Activated CD4-positive, alpha-beta T cell treated with anti-CD3 and anti-CD28 coated beads for 4 hours (primary cell): ENCODE results near the gene GALNT2.

Experiments used
- DNase-seq, 2 donors: peaks; one replicate each; pipeline ENCODE4 v3.0.0-alpha.2; 2020

GALNT2 gene

GRCh38 chr1:230194525-230194924 is 127.5 kb downstream of the GALNT2 start:
- DNase-seq = no peak

GRCh38 chr1:230195199-230195598 is 128.2 kb downstream of the GALNT2 start:
- DNase-seq = no peak

DNA sequence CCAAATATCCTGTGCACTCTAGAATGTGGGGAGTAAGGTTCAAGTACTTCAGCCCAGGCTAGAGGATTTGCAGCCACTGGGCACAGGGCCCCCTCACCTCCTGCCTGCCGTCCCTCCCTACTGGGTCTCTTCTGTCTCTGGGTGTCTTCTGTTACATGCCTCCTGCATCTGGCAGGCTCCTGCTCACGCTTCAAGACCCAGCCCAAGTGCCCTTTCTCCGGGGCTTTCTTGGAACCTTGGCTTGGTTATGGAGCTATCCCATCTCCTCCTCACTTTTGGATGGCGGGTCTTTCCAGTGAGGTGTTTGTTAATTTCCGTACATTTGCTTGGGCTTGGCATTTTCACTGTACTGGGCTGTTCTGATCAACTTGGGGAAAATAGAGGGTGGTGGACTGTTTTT is 129.0 kb downstream of the GALNT2 start:
- DNase-seq = no peak

- no peak for DNase-seq
Observed at GRCh38 chr1:230197644-230198567, 130.9 kb downstream of the GALNT2 start.

GRCh38 chr1:230199034-230199433 is 132.0 kb downstream of the GALNT2 start:
- DNase-seq = no peak

DNA sequence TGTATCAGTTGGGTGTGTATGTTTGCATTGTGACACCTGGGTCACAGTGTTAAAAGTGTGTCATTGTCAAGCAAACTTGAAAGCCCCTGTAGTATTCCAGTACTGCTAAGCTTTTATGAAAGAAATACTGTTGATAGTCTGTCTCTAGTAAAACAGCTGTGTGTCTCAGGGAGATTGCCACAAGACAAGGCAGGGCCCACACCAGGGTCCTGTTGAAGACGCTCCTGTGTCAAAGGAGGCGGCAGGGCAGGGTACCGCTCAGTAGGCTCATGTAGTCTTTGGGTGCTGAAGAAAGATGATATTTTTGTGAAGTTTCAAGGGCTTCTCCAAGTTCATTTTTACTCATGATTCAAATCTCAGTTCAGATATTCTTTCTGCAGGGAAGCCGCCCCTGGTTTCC is 132.5 kb downstream of the GALNT2 start:
- DNase-seq = no peak

- DNase-seq = no peak
Observed at GRCh38 chr1:230200276-230200675, 133.2 kb downstream of the GALNT2 start.

- DNase-seq = no peak
Observed at GRCh38 chr1:230201445-230201844, 134.4 kb downstream of the GALNT2 start.

GRCh38 chr1:230204842-230205241 is 137.8 kb downstream of the GALNT2 start:
- DNase-seq = no peak

GRCh38 chr1:230205719-230206198 is 138.7 kb downstream of the GALNT2 start:
- no peak for DNase-seq

- DNase-seq = no peak
Observed at GRCh38 chr1:230206207-230206606, 139.2 kb downstream of the GALNT2 start.

GRCh38 chr1:230206976-230207375 is 139.9 kb downstream of the GALNT2 start:
- DNase-seq = no peak

- no peak for DNase-seq
Observed at GRCh38 chr1:230207598-230207997, 140.6 kb downstream of the GALNT2 start.

GRCh38 chr1:230208619-230209261 is 141.7 kb downstream of the GALNT2 start:
- DNase-seq = peak; percentile 9

- DNase-seq = no peak
Observed at GRCh38 chr1:230210326-230210980, 143.4 kb downstream of the GALNT2 start.

GRCh38 chr1:230210981-230211336 is 143.9 kb downstream of the GALNT2 start:
- DNase-seq = no peak

DNA sequence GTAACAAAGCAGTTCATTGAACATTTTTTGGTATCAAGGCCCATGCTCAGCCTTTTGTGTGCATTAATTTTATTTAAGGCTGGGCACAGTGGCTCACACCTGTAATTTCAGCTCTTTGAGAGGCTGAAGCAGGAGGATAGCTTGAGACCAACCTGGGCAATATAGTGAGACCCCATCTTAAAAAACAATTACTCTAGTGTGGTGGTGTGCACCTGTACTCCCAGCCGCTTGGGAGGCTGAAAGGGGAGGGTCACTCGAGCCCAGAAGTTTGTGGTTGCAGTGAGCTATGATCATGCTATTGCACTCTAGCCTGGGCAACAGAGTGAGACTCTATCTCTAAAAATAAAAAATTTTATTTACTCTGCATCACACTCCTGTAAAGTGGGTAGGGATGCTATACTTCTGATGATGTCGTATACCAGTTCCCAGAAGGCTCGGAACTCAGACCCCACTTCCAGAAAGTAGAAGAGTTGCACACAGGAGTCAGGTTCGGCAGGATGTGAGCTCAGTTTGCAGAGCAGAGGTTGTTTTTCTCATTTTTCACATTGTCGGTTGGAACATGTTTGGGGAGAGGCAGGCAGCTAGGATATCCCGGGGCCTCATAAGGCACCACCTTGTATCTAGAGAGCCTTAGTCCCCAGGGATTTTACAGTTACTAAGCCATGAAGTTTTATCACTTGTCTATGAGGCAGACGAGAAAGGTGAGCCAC is 144.6 kb downstream of the GALNT2 start:
- no peak for DNase-seq

GRCh38 chr1:230212405-230212936 is 145.4 kb downstream of the GALNT2 start:
- no peak for DNase-seq

- DNase-seq = no peak
Observed at GRCh38 chr1:230215031-230215430, 148.0 kb downstream of the GALNT2 start.

- DNase-seq = no peak
Observed at GRCh38 chr1:230215529-230215928, 148.5 kb downstream of the GALNT2 start.

- DNase-seq = no peak
Observed at GRCh38 chr1:230216896-230217295, 149.9 kb downstream of the GALNT2 start.

GRCh38 chr1:230218667-230219066 is 151.6 kb downstream of the GALNT2 start:
- no peak for DNase-seq
